GM23338 (cell line): ENCODE results near the gene RBL2. TPM values are rescaled to one million over a fixed set of nuclear protein-coding genes. Genes with fewer than 3 reads are reported as not detected.
"Not testable (repeated sequence)": the region's sequence is repeated elsewhere in the genome, so short reads cannot be mapped to it uniquely, and the experiment has no call there.

Source experiments
- ATAC-seq: fragments of 200-7000 bp; cut with Tn5 transposase; 3 replicates; pipeline ENCODE4 v1.9.1; 2020
- DNase-seq: peaks from one replicate; pipeline ENCODE4 v3.0.0-alpha.2; 2015; ENCODE audit warnings: low spot score
- H2AFZ ChIP-seq: fragments of 200-600 bp; sonication (generic); 2 replicates; pipeline ENCODE4 v1.8.0; 2016; ENCODE audit warnings: antibody characterized with exemption, mild to moderate bottlenecking, moderate library complexity
- H3F3A ChIP-seq: fragments of 200-600 bp; sonication (generic); replicated peaks from 2 replicates; pipeline ENCODE4 v1.8.0; 2017; ENCODE audit warnings: antibody characterized with exemption, mixed run types, low read depth
- H3K27ac ChIP-seq: fragments of 200-600 bp; sonication (generic); 2 replicates; pipeline ENCODE4 v1.6.1; 2016; ENCODE audit warnings: low read depth
- H3K27me3 ChIP-seq: fragments of 200-600 bp; sonication (generic); 2 replicates; pipeline ENCODE4 v1.8.0; 2016; ENCODE audit warnings: mild to moderate bottlenecking, mixed run types, moderate library complexity; ENCODE audit not compliant: insufficient read depth
- H3K36me3 ChIP-seq: fragments of 200-600 bp; sonication (generic); 2 replicates; pipeline ENCODE4 v1.8.0; 2016; ENCODE audit warnings: mild to moderate bottlenecking; ENCODE audit not compliant: insufficient read depth
- H3K4me1 ChIP-seq: fragments of 200-600 bp; sonication (generic); 2 replicates; pipeline ENCODE4 v1.8.0; 2016; ENCODE audit warnings: mild to moderate bottlenecking, moderate library complexity; ENCODE audit not compliant: insufficient read depth
- H3K4me2 ChIP-seq: fragments of 200-600 bp; sonication (generic); 2 replicates; pipeline ENCODE4 v1.7.1; 2017; ENCODE audit warnings: mixed run types
- H3K4me3 ChIP-seq: fragments of 200-600 bp; sonication (generic); 2 replicates; pipeline ENCODE4 v1.6.1; 2016; ENCODE audit warnings: mixed run types
- H3K79me2 ChIP-seq: fragments of 200-600 bp; sonication (generic); replicated peaks from 2 replicates; pipeline ENCODE4 v1.8.0; 2017; ENCODE audit warnings: mild to moderate bottlenecking; ENCODE audit not compliant: insufficient read depth
- H3K9me2 ChIP-seq: fragments of 200-600 bp; sonication (generic); 2 replicates; pipeline ENCODE4 v1.8.0; 2017; ENCODE audit not compliant: insufficient read depth
- H4K20me1 ChIP-seq: fragments of 200-600 bp; sonication (generic); replicated peaks from 2 replicates; pipeline ENCODE4 v1.8.0; 2017; ENCODE audit warnings: mild to moderate bottlenecking; ENCODE audit not compliant: insufficient read depth
- H3K27ac Mint-ChIP-seq: 2 replicates; pipeline ENCODE4 v1.8.0; 2020; ENCODE audit warnings: inconsistent platforms, mild to moderate bottlenecking, moderate library complexity, mixed read lengths
- H3K27me3 Mint-ChIP-seq: 3 replicates; pipeline ENCODE4 v1.8.0; 2022; ENCODE audit warnings: low read depth, mild to moderate bottlenecking, moderate library complexity, mixed read lengths, inconsistent platforms; ENCODE audit not compliant: insufficient read depth, poor library complexity
- H3K36me3 Mint-ChIP-seq: 3 replicates; pipeline ENCODE4 v1.8.0; 2021; ENCODE audit warnings: low read depth, mild to moderate bottlenecking, inconsistent platforms, moderate library complexity, mixed read lengths
- H3K4me1 Mint-ChIP-seq: 3 replicates; pipeline ENCODE4 v1.8.0; 2020; ENCODE audit warnings: mild to moderate bottlenecking, inconsistent platforms, mixed read lengths
- H3K4me3 Mint-ChIP-seq: 3 replicates; pipeline ENCODE4 v1.8.0; 2021; ENCODE audit warnings: moderate library complexity, mild to moderate bottlenecking, inconsistent platforms, mixed read lengths
- H3K9me3 Mint-ChIP-seq: 3 replicates; pipeline ENCODE4 v1.8.0; 2020; ENCODE audit warnings: moderate library complexity, mild to moderate bottlenecking, inconsistent platforms, mixed read lengths
- CREB1 ChIP-seq: fragments of 250-450 bp; sonication (Bioruptor Pico); IDR thresholded peaks from 2 replicates; pipeline ENCODE4 v1.5.0; 2020; ENCODE audit warnings: low read depth, mild to moderate bottlenecking, moderate library complexity
- CTCF ChIP-seq, 2 experiments: fragments of 200-600 bp in 1 of 2; sonication (generic) in 1 of 2; conservative IDR thresholded peaks; 2 replicates each; pipeline versions ENCODE4 v1.5.1 to v1.6.1; 2016 to 2017; ENCODE audit warnings: antibody characterized with exemption in 2 of 2, low read depth in 2 of 2, mild to moderate bottlenecking in 2 of 2, moderate library complexity in 1 of 2
- EZH2phosphoT487 ChIP-seq: fragments of 200-600 bp; sonication (generic); IDR thresholded peaks from one replicate; pipeline ENCODE4 v1.8.1; 2018; ENCODE audit warnings: antibody characterized with exemption; ENCODE audit not compliant: unreplicated experiment
- ZNF462 ChIP-seq: fragments of 250-450 bp; sonication (Bioruptor Pico); IDR thresholded peaks from 2 replicates; pipeline ENCODE4 v1.5.0; 2020; ENCODE audit warnings: mild to moderate bottlenecking, moderate library complexity
- polyA plus RNA-seq: library from polyadenylated mRNA; unstranded; fragments of >200 nt; fragmentation: Nextera tagmentation; extraction: Ambion mirVana; gene quantifications from 2 replicates; pipeline ENCODE4 v1.2.1, GENCODE V29; 2016
- total RNA-seq: library from RNA; depleted of rRNA; stranded (reverse); fragments of >200 nt; shearing (Covaris generic); gene quantifications from 2 replicates; pipeline ENCODE4 v1.2.3, GENCODE V29; 2014

RBL2 gene
- total and polyA plus RNA-seq, 2 experiments from 2014 or later, result 15.4 to 43.3 TPM

DNA sequence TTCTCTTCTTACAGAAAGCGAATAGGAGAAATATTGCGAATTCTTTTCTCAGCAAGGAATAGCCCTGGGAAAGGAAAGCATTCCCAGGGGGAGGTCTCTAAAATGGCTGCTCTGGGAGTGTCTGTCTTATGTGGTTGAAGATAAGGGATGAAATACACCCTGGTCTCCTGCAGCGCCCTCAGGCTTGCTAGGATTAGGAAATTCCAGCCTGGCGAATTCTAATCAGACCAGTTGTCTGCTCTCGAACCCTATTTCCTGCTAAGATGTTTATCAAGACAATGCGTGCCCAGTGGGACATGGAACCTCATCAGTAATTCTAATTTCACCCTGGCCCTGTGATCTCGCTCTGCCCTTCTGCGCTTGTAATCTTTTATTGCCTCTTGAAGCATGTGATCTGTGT is 49.7 kb upstream of the RBL2 start:
- H3K27ac ChIP-seq, ATAC-seq, H3K4me3 Mint-ChIP-seq, H3K9me2 ChIP-seq, H3K4me3 ChIP-seq, H3K4me2 ChIP-seq, H3K27ac Mint-ChIP-seq, H3F3A ChIP-seq, H3K4me1 ChIP-seq, H4K20me1 ChIP-seq, H3K27me3 Mint-ChIP-seq, H3K27me3 ChIP-seq, H2AFZ ChIP-seq, H3K79me2 ChIP-seq: not testable (repeated sequence)
- H3K36me3 ChIP-seq, result peaks cover 16% of the 10 kb centered on the region; the same call in 1 of the 2 replicates
- TF ChIP-seq CREB1 (CRISPR knock-in tag) (peak; percentile 13; the same call in 1 of the 2 replicates), ZNF462 (CRISPR knock-in tag) (peak; percentile 38; the same call in 1 of the 2 replicates)
- H3K9me3 Mint-ChIP-seq, result peaks cover 50% of the 10 kb centered on the region
- DNase-seq, result peak; percentile 6
- peaks cover 43% of the 10 kb centered on the region for H3K36me3 Mint-ChIP-seq
- H3K4me1 Mint-ChIP-seq, result peaks cover 17% of the 10 kb centered on the region; the same call in 2 of the 3 replicates

GRCh38 chr16:53404959-53405358 is 29.3 kb upstream of the RBL2 start:
- H3K27ac ChIP-seq, result no peak overlapping the region
- Mint-ChIP-seq H3K27ac (no peak overlapping the region), H3K9me3 (no peaks in the 10 kb centered on the region), H3K4me3 (no peak overlapping the region), H3K4me1 (no peaks in the 10 kb centered on the region), H3K27me3 (no peaks in the 10 kb centered on the region), H3K36me3 (no peaks in the 10 kb centered on the region; the same call in 2 of the 3 replicates)
- no peaks in the 10 kb centered on the region for H3K79me2 ChIP-seq
- no peak overlapping the region for H3K4me3 ChIP-seq
- DNase-seq (no peak), ATAC-seq (no peak)
- peak in 1 of 2 experiments; percentile 38; a peak in 3 of 4 replicates for TF ChIP-seq CTCF (conservative IDR thresholded peaks at IDR 0.05; ENCODE audit: low read depth in 2 of 2)
- TF ChIP-seq EZH2phosphoT487, result no peak
- no peaks in the 10 kb centered on the region for H3K36me3 ChIP-seq
- no peak overlapping the region for H3K4me2 ChIP-seq
- H3K9me2 ChIP-seq, result no peaks in the 10 kb centered on the region
- H3K4me1 ChIP-seq, result no peaks in the 10 kb centered on the region
- no peaks in the 10 kb centered on the region for H3K27me3 ChIP-seq
- H4K20me1 ChIP-seq, result no peaks in the 10 kb centered on the region
- no peaks in the 10 kb centered on the region for H3F3A ChIP-seq
- no peak overlapping the region for H2AFZ ChIP-seq
